Measurements from ENCODE around the gene GNAI2.

The GNAI2 gene

DNA sequence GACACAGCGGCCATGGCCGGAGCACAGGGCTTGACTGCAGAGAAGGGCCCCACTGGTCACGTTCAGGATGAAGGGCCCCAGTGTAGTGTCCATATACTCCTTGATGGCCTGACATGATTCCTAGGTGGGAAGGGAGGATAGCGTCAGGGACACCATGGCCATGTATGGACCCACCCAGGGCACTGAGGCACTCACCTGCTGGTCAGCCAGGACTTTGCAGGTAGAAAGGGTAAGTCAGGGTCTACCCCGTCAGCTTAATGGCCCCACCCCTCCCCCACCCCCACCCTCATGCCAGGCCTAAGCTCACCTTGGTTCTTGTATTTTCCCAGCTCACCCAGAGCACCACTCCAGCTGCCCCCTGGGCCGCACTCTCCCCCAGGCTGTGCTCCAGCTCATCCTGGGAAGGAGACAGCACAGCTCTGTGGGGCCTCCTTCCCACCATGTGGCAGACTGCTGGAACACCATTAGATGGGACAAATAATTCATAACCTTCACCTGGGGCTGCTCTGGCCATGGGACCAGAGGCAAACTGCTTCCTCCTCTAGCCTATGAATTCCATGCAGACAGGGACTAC, 64.8 kb downstream of the GNAI2 start:
- DNase-seq: no peak

GRCh38 chr3:50302095-50303012, 66.3 kb downstream of the GNAI2 start:
- no peak for DNase-seq

DNA sequence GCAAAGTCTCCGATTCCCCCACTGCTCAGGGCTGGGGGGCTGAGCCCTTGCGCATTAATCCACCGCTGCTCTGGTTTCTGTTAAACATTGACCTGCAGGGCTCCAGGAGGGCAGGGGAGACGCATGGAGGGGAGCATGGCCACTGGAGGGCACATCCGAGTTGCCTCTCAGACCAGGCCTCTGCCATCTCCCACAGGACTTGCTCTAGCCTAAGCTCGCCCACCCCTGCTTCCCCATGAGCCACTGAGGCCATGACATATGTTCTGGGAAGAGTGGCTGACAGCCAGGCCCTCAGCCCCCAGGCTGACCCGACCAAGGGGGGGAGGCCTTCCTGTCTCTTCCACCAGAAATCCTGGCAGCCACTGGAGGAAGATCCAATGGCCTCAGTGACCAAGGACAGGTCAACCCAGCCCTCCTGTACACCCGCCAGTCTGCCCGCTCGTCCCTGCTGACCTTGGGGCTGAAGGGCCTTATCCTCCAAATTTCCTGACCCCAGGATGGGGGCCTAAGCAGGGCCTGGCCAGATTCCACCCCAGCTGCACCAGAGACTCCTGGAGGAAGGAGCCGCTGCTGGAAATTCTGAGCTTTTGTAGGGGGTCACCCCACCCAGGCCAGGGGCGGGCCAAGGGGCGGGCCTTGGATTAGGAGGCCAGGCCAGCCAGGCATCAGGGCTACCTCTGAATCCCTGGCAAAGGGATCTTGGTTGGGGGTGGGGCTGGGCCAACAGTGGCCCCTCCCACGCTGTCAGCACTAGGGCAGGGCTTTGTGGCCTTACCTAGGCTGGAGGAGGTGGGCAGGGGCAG, 67.2 kb downstream of the GNAI2 start, which contains the start of gene HYAL1:
Gene HYAL1, minus strand, starts transcription at position 562 of the 803 bp plus-strand sequence. CDS start 618 bp downstream, outside the sequence.
- no peak for DNase-seq

- DNase-seq: no peak
Observed at GRCh38 chr3:50304601-50305000, 68.6 kb downstream of the GNAI2 start.

Data from fibroblast of skin of right biceps (primary cell).